ENCODE measurements around the gene TEX10.
"Not testable (repeated sequence)": the region's sequence is repeated elsewhere in the genome, so short reads cannot be mapped to it uniquely, and the experiment has no call there.

The TEX10 gene

DNA sequence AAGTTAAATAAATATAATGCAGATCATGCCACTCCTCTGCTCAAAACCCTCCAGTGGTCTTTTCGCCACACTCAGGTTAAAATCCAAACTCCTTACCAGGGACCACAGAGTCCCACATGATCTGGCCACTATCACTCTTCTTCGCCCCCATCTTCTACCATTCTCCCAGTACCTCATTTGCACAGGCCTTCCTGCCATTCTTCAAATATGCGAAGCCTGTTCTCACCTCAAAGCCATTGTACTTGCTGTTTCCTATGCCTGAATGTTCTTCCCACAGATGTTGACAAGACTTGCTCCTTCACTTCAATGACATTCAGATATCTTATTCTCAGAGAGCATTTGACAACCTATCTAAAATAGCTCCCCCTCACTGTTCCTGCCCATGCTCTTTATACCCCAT lies 10.9 kb downstream of the TEX10 start:
- no peak for DNase-seq

DNA sequence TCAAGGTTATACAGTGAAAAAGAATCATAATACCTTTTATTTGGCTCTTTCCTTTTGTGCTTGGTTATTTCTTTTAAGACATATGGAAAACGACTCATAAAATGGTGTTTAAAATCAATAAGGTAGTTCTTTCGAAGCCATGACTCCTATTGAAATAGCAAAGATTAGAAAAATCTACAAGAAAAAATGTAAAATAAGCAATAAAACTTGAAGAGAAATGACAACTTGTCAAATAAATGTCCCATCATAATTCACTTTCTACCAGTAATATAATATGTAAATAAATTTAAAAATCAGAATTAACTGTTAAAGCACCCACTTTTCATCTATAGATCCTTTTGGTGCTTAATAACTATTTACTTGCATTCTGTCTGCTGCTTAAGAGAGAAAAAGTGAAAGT lies 12.5 kb downstream of the TEX10 start:
- DNase-seq, result no peak

DNA sequence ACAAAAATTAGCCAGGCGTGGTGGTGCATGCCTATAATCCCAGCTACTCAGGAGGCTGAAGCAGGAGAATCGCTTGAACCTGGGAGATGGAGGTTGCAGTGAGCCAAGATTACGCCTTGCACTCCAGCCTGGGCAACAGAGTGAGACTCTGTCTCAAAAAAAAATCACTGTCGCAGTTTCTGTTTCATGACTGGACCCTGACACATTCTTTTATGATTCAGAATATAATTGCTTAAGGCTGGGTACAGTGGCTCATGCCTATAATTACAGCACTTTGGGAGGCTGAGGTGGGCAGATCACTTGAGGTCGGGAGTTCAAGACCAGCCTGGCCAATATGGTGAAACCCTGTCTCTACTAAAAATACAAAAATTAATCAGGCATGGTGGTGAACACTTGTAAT lies 14.0 kb downstream of the TEX10 start:
- DNase-seq, result not testable (repeated sequence)

DNA sequence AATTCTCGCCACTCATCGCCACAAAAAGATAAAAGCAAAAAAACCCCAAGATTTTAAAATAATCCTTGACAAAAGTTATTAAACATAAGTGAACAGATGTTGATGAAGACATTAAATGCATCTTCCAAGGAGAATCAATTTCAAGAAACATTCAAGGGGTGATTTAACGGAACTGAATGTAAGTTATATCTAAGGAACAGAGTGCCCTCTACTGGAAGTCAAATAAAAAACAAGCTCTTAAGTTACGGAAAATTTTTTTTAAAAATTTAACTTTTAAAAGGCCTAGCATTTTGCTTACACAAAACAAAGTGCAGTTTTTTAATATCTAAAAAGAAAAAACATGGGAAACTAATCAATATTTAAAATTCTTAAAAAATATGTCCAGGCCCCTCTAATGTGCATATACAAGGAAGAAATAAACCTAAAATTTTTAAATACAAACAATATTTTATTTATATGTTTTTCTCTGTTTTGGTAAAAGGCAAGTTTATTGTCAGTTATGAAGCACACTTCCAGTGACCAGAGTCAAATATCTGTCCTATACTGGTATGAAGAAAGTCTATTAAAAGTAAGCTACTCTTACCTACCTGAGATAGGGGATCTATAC lies 28.0 kb downstream of the TEX10 start:
- no peak for DNase-seq

DNA sequence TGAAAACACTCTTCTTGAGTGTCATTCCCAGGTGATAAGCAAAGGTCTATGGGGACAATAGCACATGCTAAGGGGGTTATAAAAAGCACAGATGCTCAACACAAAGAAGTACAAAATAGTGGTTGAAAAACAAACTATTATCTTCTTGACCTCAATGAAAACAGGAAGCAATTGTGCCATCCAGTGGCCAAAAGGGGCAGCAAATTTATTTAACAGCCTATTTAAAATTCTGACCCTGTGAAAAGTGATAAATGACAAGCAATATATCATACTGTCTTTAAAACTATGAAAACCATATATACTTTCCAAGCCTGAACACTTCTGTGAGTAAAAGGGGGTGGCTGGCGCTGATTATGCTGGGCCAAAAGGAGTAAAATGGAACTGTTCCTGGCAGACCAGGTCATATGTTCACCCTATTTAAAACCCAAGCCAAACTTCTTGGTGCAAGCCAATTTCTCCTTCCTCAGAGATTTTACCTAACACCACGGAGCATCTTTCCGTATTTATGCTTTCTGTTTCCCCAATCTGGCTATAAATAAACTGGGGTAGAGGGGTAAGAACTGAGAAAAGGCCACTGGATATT lies 29.7 kb downstream of the TEX10 start:
- DNase-seq, result peak; percentile 14 to 21

DNA sequence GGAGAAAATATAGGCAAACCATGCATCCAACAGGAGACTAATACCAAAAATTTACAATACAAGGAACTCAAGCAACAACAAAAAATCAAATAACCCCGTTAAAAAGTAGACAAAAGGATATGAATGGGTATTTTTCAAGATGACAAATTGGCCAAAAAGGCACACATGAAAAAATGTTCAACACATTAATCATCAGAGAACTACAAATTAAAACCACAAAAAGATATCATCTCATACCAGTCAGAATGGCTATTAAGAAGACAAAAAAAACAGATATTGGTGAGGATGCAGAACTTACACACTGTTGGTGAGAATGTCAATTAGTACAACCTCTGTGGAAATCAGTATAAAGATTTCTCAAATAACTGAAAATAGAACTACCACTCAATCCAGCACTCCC lies 35.0 kb downstream of the TEX10 start:
- no peak for DNase-seq

DNA sequence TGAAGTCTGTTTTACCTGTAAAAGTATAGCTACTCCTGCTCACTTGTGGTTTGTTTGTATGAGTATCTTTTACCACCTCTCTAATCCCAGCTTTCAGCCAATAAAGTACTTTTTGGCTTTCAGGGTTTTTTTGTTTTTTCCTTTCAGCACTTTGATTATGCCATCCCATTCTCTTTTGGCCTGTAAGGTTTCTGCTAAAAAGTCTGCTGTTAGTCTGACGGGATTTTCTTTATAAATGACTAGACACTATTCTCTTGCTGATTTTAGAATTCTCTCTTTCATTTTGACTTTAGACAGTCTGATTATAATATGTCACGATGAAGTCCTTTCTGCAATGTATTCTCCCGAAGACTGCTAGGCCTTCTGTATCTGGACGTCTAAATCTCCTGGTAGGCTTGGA lies 37.2 kb downstream of the TEX10 start:
- no peak for DNase-seq

DNA sequence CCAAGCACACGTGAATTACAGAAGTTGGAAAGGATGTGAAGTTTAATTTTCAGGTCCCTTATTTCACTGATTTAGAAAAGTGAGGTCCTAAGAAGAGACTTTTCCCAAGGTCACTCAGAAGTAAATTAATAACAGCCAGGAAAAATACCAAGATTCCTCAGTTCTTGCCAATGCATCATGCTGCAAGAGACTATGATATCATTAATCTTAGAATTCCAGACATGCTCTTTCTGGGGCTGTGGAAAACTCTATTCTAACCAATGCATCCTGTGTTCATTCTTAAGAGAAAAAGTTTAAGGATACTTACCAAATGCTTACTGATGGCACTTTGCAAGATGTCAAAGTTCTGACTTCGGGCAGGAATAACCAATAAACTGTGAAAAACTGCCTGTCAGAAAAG lies 42.8 kb downstream of the TEX10 start:
- no peak for DNase-seq

DNA sequence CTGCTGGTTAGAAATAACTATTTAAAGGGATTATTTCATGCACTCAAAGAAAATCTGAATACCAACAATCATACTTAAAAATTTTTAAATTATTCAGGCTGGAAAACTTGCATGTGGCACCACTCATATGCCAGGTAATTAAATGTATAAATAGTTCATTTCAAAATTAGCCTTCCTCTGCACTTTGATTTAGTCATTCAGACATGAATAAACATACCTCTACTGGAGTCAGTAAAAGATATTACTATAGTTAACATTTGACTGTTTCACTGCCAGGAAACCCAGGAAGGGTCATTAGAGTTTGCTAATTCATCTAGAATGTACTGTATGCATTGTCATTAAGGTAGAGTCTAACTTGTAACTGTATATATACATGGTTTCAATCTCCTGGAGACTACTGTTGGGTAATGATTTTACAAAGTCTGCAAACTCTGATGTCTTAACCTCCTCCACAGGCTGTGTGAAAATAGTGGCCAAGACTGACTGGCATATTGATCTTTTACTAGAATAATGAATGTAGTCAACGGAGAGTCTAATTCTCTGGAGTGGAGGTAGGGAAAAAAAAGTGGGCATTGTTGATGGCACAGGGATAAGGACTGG lies 43.7 kb downstream of the TEX10 start:
- no peak for DNase-seq

DNA sequence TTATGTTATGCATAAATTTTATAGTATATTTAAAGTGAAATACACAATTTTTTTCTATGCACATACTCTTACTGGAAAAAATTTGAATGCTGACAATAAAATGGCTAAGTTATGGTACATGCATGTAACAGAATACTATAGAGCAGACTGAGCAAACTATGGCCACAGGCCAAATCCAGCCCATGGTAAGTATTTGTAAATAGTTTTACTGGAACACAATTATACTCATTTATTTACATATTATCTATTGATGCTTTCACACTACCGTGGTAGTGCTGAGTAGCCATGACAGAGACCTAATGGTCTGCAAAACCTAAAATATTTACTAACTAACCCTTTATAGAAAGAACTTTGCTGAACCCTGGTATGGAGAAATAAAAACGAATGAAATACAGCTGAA lies 45.7 kb downstream of the TEX10 start:
- no peak for DNase-seq

DNA sequence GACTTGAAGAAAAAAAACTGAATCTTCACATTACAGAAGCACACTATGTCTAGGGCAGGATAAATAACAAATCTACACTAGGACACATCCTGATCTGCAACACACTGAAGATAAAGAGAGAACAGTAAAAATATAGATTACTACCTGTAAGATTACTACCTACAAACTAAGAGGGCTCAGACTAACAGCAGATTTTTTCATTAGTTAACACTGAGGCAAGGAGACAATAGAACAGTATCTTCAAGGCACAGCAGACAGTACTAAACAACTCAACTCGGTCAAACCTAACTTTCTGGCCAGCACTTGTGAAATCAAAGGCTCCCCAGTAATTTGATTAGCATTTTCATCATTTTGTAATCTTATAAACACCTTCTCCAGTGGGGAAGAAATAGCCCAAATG lies 46.5 kb downstream of the TEX10 start:
- DNase-seq, result no peak

DNA sequence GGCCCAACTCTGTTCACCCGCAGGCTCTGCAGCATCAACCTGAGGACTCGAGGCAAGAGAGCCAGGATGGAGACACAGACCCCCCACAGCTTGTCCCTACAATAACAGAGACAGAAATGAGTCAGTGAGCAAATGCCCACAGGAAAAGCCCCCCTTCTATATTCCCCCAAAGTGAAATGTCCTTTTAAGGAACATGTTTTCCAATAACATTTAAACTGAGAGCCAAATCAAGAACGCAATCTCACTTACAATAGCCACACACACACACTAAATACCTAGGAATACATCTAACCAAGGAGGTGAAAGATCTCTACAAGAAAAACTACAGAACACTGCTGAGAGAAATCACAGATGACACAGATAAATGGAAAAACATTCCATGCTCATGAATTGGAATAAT lies 49.0 kb downstream of the TEX10 start:
- no peak for DNase-seq

DNA sequence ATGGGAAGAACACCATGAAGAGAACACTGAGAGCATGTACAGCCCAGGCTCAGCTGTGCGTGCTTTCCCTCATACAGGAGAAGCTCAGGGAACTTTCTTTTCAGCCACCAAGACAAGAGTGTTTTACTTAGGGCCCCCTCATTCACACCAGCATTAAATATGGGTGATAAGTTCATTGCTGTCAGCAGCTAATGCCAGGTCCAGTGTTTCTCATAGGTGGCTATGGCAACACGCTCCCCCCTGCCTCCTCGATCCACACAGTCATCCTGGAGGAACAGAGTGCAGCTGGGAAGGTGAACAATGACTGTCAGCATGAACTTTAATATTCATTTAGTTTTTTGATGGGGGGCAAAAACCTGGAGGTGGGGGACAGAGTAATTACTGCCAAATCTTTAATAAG lies 54.4 kb downstream of the TEX10 start:
- no peak for DNase-seq

DNA sequence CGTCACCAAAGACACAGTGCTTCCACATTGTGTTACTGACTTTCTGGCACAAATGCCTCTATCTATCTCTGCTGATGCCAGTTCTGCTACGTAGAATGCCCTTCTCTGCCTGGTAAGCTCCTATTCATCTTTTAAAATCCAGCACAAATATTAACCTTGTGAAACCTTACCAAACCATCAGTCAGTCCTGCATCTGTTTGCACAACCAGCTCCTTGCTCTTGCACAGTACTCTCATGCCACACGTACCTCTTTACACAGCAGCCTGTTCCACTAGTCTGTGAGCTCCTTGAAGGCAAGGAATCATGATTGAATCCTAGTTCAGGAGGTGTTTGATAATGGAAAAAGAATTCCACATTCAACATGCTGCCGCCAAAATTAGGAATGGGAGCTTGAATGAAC lies 56.3 kb downstream of the TEX10 start:
- DNase-seq, result no peak

DNA sequence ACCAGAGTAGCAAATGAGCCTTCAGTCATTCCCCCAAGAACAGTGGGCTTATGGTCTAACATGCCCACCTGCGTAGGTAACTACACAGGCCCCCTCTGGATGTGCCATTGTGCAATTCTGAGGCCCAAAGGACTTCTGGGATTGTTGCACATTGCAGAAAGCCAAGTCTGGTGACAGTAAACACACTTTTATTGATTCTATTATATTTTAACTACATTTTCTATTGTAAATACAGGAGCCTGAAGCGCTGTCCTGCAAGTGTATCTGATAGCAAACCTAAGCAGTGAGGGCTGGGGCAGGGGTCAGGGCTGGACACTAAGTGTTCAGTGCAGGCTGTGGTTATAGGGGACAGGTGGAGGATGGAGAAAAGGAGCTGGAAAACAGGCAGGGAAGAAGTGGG lies 57.5 kb downstream of the TEX10 start:
- DNase-seq, result no peak

DNA sequence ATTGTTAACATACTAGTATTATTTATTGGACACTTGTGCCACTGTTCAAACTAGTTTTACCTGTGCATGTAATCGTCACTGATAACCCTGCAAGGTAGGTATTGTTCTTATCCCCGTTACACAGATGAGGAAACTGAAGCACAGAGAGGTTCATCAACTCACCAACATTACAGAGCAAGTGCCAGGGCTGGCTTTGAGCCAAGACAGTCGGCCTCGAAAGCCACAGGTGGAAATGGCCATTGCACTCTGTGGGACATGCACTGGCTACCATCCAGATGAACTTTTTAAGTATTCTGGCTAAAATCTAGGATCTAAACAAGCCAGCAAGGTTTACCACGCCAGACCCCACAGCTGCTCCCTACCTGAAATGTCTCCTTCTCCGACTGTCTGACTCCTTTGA lies 57.9 kb downstream of the TEX10 start:
- no peak for DNase-seq

DNA sequence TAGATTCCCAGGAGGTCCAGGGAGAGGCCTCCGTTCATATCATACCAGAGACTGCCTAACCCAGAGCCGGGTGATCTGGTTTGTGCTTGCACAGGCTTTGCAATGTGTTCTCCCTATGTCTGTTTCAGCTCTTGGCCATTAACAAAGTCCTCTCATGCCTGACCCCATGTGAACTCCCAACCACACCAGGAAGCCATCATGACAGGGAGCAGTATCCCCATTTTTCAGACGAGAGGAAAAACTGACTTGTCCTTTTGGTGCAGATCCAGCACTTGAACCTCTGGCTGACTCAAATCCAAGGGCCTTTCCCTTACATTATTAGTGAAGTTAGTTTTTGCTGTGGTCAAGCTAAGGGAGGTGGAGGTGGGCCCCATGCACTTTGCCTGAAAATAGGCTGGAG lies 58.4 kb downstream of the TEX10 start:
- DNase-seq, result no peak

DNA sequence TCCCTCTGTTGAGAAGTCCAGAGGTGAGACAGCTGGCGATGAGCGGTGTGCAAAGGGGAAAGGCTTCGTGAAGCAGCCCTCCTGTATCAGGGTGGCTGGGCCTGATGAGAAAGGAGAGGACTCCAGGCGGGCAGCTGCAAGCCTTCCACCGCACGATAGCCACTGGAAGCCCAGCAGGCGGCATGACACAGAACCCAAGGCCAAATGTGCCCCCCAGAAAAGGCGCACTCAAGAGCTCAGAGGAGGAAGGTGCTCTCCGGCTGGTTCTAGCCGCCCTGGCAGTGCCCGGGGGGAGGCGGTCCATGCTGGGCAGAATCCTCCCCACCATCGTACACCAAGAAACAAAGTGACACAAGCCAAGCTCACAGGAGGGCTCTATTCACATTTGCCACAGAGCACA lies 60.3 kb downstream of the TEX10 start:
- no peak for DNase-seq

DNA sequence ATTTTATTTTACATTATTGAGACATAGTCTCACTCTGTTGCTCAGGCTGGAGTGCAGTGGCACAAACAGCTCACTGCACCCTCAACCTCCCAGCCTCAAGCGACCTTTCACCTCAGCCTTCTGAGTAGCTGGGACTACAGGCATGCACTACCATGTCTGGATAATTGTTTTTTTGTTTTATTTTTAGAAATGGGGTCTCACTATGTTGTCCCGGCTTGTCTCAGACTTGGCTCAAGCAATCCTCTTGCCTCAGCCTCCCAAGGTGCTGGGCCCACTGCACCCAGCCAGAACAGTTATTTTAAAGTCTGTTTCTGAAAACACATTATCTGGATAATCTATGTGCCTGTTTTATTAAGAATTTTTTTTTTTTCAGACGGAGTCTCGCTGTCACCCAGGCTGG lies 62.0 kb downstream of the TEX10 start:
- no peak for DNase-seq

DNA sequence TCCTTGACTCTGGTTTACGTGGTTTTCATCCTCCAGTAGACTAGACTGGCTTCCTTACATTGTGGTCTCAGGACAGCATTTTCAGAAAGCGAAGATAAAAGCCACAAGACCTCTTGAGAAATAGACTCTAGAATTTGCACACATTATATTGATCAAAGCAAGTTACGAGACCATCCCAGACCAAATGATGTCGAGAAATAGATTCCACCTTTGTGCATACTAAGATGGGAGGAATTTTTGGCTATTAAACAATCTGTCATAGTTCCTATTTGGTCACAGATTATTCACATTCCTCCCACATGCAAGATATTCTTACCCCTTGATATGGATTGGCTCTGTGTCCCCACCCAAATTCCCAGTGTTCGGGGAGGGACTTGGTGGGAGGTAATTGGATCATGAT lies 65.6 kb downstream of the TEX10 start:
- no peak for DNase-seq

DNA sequence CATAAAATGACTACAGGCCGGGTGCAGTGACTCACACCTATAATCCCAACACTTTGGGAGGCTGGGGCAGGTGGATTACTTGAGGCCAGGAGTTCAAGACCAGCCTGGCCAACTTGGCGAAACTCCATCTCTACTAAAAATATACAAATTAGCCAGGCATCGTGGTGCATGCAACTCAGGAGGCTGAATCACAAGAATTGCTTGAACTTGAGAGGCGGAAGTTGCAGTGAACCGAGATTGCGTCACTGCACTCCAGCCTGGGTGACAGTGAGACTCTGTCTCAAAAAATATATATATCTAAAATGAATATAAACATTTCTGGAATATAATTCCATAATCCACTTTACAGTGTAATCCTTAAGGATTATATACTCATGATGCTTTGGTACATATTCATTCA lies 66.5 kb downstream of the TEX10 start:
- DNase-seq, result no peak

DNA sequence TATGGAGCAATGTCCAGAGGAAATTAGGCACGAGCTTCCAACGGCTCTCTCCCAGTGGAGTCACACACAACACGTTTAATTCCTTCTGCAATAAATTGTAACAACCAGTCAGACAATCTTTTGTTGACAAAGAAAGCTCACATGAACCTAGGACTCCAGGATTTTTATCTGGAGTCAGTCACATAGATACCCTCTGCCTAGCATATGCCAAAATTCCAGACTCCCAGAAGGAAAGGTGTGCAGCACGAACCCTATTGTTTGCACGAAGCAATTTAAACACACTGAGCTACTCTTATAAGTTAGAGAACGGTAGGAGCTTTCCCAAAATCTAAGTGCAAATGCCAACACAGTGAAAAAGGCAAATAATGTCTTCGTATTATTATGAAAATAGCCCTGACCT lies 67.1 kb downstream of the TEX10 start:
- DNase-seq, result no peak

DNA sequence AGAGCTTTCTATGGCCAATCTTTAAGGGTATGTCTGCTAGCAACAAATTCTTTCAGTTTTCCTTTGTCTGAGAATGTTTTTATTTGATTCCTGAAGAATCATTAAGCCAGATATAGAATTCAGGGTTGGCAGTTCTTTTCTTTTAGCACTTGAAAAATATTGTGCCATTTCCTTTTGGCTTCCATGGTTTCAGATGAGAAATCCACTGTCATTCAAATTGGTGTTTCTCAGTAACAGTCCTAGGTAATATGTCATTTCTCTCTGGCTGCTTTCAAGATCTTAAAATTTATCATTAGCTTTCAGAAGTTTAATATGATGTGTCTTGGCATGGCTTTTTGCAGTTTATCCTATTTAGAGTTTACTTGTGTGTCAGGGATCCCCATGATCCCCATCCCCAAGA lies 67.7 kb downstream of the TEX10 start:
- no peak for DNase-seq

DNA sequence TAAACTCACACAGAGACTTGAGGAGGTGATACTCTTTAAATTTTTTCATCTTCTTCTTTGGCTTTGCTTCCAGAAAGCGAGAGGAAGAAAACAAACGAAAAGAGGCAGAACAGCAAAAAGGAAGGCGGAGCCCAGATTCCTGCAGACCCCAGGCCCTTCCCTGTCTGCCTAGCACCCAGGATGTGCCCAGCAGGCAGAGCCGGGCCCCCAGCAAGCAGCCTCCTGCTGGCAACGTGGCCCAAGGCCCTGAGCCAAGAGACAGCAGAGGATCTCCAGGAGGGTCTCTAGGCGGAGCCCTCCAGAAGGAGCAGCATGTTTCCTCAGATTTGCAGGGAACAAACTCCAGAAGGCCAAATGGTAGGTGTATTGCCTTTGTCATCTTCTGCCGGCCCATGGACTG lies 68.5 kb downstream of the TEX10 start:
- DNase-seq, result no peak

DNA sequence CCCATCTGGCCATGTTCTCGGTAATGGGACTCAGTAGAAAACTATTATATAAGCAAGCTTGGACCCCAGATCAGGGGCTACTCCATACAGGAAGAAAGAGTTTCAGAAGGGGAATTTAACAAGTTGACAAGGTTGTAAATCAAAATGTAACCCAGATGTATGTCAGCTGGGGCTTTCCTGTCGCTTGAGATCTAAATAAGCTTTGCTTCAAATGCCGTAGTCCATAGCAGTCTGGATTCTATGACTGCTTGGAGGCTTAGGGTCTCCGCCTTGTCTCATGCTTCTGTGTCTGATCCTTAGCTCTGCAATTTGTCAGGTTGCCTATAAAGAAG lies 70.4 kb downstream of the TEX10 start:
- DNase-seq, result no peak

Data from stimulated activated CD4-positive, alpha-beta T cell treated with anti-CD3 and anti-CD28 coated beads, Interleukin-2, amount 100 ng/mL, for 24 hours (primary cell).